Kasumi-1 (cell line): Measurements from ENCODE around the gene ZNF618.
"Not testable (repeated sequence)": the region's sequence is repeated elsewhere in the genome, so short reads cannot be mapped to it uniquely, and the experiment has no call there.

Experiments used
- DNase-seq, 2 experiments: peaks; one replicate each; lab custom pipeline; 2025; lab: John Stamatoyannopoulos, UW

ZNF618 gene

GRCh38 chr9:114082763-114083412 lies 206.8 kb downstream of the ZNF618 start:
- DNase-seq, result not testable (repeated sequence)

DNA sequence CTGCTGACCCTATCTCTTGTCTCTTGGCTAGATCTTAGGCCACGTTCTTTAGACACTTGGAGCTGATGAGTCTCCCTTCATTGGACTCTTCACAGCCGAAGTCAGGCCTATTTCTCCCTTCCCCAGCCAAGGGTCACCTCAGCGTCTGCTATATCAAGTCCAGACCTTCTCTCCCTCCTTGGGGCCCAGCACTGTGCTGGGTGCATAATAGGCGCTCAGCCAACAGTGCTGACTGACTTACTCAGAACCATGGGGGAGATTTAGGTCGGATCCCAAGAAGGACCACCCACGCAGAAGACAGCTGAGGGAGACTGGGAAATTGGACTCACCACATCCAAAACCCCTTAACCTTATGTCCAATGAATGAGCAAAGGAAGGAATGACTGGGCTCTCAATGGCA lies 207.6 kb downstream of the ZNF618 start:
- no peak for DNase-seq

GRCh38 chr9:114084282-114085073 lies 208.4 kb downstream of the ZNF618 start:
- DNase-seq, result no peak

DNA sequence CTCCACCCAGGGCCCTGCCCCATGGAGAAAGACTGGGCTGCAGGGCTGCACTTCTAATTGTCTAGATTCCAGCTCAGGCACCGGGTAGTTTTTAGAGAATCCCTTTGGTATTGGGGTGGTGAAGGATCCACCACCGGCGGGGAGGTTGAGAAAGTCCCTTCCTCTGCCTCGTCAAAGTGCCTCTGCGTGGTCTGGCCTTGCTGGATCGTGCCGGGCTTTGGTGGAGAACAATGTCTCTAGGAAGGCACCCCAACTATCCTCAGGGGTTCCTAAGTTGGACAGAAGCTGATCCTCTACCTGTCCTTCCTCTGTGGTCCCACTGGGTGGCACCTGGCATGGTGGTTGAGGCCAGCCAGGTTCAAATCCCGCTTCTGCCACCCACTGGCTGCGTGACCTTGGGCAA lies 209.3 kb downstream of the ZNF618 start:
- no peak for DNase-seq

DNA sequence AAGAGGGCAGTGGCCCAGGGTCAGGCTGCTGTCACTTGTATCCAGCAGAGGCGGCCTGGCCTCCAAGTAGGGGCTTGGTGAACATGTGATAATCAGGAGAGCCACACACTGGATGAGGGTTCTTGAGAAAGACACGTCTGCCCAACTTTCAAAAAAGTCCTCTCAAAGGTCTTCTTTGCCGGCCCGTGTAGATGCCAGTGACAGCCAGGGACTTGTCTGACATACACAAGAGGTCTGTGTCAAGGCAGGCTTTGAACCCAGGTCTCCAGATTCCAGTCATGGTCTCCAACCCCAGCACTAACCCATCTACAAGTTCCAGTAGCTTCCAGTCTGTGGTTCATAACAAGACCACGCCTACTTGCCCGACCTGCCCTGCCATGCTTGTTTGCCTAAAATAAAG lies 209.9 kb downstream of the ZNF618 start:
- DNase-seq, result no peak

DNA sequence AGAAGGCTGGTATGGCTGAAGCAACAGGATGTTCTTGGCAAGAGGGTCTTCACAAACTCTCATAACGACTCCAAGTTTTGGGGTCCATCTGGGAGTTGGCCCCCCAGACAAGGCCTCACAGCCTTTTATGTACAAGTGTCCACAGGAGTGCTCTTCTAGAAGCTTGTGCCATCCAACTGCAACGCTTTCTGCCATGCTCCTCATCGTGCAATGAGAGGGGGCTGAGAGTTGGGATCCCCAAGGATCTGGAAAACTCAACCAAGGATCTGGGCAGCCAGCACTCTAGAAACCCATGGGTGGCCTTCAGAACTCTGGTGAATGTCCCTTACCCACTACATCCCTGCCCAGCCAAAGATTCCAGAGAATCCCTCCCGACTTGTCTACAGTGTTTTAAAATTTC lies 210.5 kb downstream of the ZNF618 start:
- DNase-seq, result no peak

GRCh38 chr9:114087721-114088120 lies 211.6 kb downstream of the ZNF618 start:
- DNase-seq, result no peak

DNA sequence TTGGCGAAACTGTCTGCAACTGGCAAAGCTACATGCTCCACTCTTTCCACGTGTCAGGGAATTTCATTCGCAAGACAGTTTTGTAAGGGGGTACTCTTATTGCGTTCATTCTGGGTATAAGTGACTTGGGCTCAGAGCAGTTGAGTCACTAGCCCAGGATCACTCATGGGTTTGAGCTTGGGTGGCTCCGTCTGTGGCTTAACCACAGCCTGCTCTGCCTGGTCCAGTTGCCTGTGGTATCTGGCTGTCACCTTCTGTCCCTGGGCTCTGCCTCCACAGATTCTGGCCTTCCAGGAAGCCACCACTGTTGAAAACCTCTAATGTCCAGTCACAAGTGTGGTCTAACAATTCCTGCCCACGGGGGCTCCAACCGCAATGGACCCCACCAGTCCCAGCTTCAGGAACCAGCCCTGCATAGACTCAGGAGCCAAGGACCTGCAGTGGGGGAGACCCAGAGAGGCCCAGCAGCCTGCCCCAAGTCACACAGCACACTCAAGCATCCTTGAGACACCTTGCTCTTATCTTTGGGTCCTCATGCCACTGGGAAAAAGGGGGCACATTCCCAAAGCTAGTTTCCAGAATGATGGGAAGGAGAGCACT lies 212.6 kb downstream of the ZNF618 start:
- DNase-seq, result no peak

- no peak for DNase-seq
Observed at GRCh38 chr9:114089206-114089840, 213.2 kb downstream of the ZNF618 start.

DNA sequence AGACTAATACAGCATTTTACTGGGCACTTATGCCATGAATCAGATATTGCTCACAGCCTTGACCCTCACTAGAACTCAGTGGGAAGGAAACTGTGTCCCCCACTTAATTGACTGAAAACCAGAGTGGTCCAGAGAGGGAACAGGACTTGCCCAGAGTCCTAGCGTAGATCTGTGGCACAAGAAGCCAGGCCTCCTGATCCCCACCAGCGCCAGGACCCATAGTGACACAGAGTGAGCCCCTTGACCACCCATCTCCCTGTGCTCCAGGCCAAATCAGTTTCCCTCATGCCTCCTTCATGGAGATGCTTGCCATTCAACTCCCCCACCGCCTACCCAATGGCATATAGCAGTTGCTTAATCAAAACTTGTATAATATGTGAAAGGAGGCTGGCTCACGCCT lies 214.7 kb downstream of the ZNF618 start:
- no peak for DNase-seq

DNA sequence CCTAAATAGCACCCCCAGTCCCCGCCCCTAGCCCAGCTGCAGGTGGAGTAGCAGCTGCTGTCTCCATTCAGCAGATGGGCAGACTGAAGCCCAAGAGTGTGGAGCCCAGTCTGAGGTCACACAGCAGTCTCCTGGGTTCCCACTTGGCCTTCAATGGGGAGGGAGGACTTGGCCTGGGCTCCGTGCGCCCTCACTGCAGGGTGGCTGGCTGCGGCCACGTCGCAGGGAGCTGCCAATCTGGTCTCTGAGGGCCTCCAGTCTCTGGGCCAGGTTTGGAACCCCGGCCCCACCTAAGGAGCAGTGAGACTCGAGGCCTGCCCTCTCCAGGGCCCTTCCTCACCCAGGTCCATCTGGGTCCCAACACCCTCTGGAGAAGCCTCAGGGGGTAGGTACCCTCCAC lies 215.6 kb downstream of the ZNF618 start:
- DNase-seq, result no peak

- no peak for DNase-seq
Observed at GRCh38 chr9:114092336-114092735, 216.2 kb downstream of the ZNF618 start.

- DNase-seq, result no peak
Observed at GRCh38 chr9:114093031-114093471, 216.9 kb downstream of the ZNF618 start.

DNA sequence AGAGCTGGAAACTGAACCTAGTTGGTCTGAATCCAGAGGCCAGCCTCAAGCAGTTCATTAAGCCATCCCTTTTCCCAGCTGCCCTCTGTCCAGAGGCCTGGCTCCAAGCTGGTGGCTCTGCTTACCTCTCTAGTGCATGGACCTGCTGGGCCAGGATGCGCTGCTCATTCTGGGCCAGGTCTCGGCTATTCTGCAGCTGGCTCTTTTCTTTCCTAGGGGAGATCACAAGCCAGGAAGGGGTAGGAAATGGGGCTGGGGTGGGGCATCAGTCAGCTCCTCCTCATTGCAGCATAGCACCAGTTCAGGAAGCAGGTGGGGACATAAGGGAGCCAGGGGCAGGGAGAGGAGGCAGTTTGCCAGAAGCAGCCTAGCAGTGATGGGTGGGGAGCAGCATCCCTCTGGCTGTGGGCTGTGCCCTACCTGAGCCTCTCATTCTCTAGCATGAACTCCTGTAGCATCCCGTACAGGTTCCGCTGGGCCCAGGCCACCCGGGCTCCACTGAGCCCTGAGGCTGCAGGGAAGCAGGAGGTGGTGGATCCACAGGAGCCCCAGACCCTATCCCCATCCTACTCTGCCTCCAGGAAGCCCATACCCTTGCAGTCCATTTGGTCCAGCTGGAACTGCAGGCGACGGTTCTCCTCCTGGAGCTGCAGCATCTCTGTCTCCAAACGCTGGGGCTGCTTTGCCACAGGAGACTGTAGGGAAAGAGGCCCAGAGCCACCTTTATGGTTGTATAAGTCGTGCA lies 217.8 kb downstream of the ZNF618 start:
- no peak for DNase-seq

GRCh38 chr9:114094971-114095370 lies 218.9 kb downstream of the ZNF618 start:
- no peak for DNase-seq

DNA sequence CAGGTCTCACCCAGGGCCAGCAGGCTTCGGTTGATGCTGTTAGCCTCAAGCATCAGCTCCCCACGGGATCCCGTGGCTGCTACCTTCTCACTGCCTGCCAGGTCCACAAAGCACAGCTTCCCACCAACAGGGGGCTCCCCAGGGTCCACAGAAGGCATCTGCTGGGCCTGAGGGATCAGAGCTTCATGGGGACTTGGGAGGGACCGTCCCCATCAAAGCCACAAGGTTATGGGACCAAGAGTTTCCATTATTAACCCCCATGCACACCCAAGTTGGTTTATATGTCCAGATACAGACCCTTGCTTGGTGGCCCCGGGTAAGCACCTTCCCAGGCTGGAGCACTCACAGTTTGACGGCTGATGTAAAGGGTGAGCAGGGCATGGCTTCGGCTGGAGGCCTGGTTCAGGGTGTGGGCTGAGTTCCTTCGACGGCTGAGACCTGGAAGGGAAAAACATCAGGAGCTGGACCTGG lies 220.0 kb downstream of the ZNF618 start:
- no peak for DNase-seq

GRCh38 chr9:114096866-114097612 lies 220.9 kb downstream of the ZNF618 start:
- DNase-seq, result no peak

DNA sequence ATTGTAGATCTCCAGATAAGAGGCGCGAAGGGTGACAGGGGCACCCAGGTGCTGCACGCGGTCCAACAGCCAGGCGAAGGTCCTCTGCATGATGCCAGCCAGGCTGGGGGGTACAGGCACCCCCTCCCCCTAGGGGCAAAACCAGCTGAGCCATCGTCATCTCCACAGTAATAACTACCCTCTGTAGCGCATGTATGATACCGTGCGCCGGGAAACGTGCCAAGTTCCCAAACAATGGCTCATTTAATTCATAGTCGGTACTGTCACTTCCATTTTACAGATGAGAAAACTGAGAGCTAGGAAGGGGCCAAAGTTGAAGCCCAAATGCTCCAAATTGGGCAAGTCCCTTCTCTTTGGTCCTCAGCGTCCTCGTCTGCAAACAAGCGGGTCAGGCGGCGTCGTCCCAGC lies 221.5 kb downstream of the ZNF618 start:
- DNase-seq, result no peak

GRCh38 chr9:114098021-114098935 lies 222.2 kb downstream of the ZNF618 start:
- peak in 1 of 2 experiments; percentile 14 for DNase-seq
